ENCODE results near the gene AGPAT2.
"Not testable (repeated sequence)": the region's sequence is repeated elsewhere in the genome, so short reads cannot be mapped to it uniquely, and the experiment has no call there.

AGPAT2 gene

DNA sequence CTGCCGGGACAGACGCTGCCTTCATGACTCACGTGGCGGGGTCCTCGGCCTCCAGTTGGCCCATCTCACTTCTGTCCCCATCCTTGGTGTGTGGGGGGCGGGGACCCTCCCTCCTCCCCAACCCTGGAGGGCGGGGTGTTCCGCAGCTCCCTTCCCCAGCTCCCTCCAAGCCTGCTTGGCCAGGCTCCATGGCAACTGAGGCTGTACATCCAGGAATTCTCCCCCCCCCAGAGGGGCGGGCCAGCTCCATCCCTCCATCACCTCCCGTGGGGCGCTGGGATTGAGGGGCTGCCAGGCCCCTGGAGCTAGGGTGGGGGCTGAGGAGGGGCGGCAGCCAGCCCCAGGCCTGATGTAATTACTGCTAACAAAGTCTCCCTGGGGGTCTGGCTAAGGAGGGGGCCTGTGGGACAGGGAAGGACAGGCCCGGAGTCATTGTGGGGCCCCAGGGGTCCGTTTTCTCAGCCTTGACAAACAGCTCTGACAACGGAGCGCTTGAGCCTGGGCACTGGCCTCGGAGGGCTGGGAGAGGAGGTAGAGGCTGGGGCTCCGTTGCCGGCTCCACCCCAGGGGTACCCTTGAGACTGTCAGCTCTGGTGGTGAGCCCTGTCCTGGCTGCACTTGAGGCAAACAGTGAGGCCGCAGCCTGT, 33.1 kb upstream of the AGPAT2 start:
- DNase-seq = no peak

DNA sequence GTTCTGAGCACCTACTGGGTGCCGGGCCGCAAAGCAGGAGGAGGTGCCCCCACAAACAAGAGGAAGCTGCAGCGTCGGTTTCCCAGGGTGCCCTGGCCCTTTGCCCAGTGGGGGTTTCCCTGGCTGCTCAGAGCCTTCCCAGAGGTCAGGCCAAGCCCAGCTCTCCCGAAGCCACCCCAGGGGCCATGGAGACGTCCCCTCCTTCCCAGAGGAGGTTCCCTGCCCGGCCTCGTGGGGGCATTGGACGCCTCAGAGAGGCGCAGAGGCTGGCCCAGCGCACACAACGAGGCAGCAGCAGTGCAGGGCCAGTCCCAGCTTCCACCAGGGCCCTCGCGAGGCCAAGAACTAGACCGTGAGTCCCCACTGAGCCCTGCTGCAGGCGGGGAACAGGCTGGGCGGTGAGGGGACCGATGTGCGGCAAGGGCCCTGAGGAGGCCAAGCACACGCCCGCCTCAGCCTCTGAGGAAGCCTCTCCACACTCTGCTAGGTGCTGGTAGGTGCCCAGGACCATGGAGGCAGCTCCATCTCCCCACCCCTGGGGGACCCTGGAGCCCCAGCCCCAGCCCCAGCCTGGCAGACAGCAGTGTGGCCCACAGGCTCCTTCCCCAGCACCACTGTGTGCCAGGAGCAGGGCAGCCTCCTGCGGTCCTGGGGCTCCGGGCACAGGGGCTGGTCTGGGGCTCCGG, 32.1 kb upstream of the AGPAT2 start:
- DNase-seq = no peak

DNA sequence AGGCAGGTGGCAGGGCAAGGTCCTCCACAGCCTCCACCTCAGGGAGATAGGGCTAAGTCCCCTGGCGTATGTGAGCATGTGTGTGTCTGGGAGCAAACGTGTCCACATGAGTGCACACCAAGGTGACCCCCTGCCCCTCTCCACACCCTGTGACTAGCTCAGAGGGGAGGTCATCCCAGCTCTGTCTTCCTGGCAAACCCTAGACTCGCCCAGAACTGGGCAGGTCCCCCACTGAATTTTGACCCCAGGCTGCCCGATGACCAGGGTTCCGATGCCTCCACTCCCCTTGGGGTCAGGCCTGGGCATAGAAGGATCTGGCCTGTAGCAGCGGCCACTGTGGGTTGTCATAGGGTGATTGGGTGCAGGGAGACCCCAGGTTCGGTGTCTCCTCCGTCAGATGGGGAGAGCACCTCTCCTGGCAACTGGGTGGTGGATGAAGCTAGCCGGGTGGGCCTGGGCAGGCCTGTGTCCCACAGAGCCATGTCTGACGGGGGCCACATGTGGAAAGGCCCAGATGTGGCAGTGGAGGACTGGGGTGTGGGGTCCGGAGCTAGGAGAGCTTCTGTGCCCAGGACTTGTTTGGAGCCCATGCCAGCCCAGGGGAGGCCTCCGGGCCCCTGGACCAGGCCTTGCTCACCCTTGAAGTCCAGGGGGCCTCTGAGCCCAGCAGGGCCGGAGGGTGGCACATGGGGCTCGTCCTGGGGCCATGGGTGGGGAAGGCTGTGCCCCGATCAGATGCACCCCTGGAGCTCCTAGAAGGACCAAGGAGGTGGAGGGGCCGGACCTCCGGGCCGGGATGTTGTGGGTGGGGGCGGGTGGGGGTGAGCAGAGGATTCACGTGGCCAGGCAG, 31.3 kb upstream of the AGPAT2 start:
- no peak for DNase-seq

DNA sequence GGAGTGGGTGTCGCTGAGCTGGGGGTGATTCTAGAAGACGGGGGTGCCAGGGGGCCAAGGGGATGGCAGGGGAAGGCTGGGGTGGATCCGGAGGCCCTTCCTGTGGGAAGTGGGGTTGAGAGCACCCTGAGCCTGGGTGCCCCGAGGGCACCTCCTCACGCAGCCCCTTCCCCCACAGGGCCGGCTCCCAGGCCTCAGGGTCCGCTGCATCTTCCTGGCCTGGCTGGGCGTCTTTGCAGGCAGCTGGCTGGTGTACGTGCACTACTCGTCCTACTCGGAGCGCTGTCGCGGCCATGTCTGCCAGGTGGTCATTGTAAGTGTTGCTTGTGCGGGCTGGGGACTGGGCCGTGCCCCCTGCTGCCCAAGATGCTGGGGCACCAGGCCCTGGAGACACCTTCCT, 30.1 kb upstream of the AGPAT2 start:
- DNase-seq = no peak

DNA sequence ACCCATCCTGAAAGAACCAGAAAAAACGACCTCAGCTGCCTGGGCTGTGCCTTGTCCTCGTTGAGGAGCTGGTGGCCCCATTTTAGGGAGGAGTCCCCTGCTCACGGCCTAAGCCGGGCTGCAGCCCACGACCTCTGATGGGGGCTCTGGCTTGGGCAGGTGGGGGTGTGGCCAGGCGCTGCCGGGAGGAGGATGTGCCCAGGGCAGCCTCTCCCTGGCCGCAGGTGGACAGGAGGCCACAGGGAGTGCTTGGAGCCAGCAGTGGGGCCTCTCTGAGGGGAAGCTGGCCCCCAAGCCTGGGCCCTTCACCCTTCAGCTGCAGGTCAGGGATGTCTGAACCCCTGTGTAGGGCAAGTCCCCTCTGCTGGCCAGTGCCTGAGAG, 27.6 kb upstream of the AGPAT2 start:
- DNase-seq = no peak

DNA sequence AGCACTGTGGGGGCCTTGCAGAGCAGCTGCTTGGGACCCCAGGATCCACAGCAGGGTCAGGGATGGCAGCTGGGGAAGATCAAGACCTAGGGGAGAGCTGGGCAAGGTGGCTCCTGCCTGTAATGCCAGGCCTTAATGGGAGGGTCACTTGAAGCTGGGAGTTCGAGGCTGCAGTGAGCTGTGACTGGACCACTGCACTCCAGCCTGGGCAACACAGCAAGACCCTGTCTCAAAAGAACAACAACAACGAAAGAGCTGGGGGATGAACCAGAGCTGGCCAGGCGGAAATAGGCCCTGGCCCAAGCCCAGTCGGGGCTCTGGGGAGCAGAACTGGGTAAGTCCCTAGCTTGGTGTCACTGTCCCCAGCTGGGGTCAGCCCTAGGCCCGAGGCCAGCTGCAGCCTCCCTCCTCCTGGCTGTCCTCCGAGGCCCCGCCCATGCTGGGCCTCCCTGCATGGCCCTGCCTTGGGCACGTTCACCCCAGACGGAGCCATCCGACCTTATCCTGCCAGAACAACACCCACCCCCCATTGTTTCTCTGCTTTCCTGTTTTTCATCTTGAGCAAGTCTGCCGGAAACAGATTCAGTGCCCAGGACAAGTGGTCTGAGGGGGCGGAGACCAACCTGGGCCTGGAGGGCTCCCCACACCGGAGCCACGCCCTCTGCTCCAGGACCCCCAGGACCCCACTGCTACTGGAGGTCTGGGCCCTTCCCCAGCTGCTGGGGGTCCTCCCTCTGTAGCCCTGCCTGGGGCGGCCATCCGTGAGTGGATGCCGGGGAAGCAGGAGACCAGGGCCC, 27.0 kb upstream of the AGPAT2 start:
- DNase-seq = no peak

DNA sequence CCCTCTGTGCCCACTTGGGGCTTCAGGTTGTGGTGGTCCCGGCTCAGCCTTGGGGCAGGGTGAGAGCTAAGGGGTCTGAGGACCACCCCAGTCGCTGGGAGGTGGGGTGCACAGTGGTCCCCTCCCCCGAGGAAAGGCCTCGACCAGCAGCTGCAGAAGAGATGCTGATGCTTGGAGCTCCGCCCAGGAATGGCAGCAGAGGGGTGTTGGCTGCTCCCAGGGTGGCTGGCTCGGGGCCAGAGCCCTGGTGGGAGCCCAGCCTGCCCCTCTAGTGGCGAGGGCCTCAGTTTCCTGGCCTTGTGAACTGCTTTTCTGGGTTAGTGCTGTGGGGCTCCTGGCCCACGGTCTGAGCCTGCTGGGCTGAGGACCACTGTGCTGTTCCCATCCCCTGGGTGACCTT, 26.3 kb upstream of the AGPAT2 start:
- no peak for DNase-seq

DNA sequence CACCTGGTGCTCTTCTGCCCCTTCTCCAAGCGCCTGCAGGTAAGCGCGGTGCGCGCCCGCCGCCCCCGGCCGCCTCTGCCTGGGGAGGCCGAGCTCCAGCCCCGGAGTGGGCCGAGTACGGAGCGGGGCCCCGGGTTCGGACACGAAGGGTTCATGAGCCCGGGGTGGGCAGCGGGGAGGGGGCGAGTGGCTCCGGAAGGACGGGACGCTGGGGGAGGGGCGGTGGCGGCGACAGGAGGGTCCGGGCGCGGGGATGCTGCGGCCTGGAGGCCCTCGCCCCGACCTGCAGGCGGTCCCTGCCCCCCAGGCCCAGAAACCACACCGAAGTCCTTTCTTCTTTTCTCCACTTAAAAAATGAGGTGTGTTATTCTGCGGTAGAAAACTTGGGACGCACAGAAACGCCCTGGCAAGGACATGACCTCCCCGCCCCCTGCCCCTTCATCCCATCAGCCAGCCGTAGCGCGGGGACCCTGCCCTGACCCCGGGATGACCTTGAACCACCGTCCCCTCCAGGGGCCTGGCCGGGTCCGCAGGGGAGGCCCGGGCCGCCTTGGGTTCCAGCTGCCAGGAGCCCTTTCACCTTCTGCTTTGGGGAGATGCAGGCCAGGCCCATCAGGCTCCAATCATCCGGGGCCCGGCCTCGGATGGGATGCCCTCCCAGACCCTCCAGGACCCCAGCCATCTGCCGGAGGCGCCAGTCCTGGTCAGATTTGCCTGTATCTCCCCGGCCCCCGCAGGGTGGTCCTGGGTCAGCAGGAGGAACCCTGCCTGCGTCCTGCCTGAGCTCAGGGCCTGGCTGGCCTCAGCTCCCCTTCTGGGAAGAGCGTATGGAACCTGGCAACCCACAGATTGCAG, 25.7 kb upstream of the AGPAT2 start:
- no peak for DNase-seq

DNA sequence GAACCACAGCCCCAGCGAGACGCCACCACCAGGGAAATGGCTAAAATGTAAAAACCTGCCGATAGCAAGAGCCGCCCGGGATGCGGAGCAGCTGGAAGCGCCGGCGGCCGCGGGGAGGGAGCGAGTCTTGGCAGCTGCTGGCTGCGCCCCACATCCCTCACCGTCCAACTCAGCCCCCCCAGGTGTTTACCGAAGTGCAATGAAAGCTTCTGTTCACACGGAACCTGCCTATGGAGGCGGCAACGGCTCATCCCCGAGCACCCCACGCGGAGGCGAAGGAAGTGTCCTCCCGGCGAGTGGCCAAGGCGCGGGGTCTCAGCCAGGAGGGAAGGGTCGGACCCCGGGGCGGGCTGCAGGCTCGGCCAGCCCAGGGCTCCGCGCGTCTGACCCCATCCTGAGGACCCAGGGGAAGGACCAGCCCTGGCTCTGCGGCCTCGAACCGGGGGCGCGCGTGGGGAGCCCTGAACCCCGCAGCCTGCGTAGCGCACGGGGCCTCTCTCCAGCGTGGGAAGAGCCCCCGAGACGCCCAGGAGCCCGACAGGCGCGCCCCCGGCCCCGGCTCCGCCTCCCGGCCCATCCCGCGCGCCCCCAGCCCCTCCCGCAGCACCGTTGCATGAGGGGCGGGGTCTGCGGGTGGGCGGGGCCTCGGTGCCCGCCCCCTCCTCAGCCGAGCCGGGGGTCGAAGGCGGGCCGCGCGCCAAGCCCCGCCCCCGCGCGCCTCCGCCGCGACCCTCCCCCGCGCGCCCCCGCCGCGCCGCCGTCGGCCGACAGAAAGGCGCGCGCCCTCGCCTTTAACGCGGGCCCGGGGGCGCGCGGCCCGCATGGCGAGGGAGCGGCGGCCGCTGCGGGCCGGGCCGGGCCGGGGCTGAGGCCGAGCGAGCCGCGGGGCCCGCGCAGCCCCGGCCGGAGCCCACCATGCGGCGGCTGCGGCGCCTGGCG, 24.8 kb upstream of the AGPAT2 start, which contains the start of gene DIPK1B:
DIPK1B (plus strand) TSS at position 822 of the 939 bp plus-strand sequence; CDS start at position 916, 94 bp downstream.
- no peak for DNase-seq

DNA sequence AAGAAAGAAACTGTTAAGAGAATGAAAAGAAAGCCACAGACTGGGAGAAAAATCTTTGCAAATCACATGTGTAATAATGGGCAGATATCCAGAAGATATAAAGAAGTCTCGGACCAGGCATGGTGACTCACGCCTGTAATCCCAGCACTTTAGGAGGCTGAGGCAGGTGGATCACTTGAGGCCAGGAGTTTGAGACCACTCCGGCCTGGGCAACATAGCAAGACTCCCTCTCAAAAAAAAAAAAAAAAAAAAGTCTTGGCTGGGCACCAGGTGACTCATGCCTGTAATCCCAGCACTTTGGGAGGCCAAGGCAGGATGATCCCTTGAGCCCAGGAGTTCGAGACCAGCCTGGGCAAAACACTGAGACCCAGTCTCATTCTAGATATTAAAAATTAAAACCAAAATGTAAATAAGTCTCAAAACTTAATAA, 24.0 kb upstream of the AGPAT2 start:
- not testable (repeated sequence) for DNase-seq

DNA sequence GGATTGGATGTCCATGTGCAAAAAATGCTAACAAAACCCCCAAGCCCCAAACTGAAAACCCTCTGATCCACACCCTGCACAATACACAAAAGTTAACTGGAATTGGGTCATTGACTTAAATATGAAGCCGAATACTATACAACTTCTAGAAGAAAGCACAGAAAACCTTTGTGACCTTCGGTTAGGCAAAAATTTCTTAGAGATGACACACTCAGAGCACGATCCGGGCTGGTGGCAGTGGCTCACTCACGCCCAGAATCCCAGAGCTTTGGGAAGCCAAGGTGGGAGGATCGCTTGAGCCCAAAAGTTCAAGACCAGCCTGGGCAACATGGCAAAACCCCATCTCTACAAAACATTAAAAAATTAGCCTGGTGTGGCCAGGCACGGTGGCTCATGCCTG, 23.3 kb upstream of the AGPAT2 start:
- no peak for DNase-seq

DNA sequence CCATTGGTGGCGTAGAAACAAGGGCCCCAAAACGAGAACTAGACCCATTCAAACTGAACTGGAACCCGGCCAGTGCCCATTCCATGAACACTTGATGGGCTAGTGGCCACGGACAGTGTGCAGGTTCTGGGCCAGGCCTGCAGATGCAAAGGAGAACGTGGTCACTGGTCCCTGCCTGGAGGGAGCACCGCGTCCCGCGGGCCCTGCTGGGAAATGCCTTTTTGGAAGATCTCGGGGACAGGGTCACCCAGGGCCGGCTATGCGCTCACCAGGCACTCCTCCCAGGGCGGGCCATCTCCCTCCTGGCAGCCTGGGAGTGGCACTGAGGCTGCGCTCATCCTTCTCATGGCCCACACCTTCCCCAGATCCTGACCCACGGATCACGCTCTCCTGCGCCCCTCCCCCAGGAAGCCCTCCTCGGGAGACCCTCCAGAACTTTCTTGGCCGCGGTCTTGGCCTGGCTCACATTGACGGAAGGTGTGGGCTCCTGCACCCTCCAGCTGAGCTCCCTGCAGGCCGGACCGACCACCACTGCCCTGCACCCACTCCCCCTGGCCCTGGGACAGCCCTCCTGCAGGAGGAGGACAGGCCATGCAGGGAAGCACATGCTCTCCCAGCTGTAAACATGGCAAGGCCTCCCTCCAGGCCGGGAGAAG, 22.3 kb upstream of the AGPAT2 start:
- no peak for DNase-seq

DNA sequence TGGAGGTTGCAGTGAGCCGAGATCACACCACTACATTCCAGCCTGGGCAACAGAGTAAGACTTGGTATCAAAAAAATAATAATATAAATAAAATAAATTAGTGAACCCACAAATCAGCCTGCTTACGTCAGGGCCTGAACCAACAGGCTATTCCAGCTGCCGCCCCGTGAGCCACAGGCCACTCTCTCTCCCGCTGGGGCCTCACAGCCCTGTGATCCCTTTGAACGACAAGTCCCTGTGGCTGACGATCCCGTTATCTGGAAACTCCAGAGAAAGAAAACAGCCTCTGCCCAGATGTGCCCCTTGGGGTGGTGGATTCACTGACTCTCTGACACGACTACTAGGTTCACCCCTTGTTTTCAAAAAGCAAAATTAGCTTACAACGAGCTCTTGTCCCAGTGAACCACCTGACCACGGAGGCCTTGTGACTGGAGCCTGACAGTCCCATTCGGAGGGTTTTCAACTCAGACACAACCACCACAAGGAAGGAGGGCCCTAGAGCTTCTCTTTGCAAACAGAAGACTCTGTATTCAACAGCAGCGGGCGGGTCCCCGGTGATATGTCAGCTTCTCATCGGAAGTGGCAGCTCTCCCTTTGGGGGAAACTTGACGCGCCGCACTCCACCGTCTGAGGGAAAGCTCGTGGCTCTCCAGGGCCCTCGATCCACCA, 20.7 kb upstream of the AGPAT2 start:
- no peak for DNase-seq

DNA sequence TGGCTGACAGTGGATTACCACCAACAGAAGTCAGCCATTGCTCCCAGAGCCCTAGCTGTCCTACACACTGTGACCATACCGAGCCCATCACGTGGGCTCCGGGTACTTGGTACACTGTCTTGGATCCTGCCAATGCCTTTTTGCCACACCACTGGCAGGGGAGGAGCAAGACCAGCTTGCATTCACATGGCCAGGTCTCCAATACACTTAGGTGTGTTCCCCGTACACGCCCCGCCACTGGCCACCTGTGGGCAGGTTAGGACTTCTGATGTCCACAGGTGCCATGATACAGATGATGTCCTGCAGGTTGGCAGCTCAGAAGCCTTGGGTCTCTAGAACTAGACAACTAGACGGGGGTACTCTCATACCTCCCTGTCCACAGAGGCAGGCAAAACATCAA, 19.8 kb upstream of the AGPAT2 start:
- DNase-seq = no peak

DNA sequence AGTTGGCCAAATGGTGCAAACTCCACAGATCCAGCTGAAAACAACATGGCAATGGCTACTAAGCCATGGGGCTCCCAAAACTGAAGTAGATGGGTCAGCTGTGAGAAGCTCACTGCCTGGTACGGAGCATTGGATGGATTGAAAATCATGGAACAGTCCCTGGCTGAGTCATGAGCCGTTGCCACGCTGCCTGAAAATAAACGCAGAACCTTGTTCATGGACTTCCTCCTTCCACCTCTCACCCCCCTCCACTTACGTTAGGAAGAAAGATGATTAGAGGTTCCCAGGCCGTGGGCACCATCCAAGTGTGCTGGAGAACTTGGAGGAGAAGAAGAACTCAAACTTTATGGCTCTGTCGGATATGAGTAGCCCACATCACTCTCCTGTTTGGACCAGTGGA, 18.3 kb upstream of the AGPAT2 start:
- no peak for DNase-seq

DNA sequence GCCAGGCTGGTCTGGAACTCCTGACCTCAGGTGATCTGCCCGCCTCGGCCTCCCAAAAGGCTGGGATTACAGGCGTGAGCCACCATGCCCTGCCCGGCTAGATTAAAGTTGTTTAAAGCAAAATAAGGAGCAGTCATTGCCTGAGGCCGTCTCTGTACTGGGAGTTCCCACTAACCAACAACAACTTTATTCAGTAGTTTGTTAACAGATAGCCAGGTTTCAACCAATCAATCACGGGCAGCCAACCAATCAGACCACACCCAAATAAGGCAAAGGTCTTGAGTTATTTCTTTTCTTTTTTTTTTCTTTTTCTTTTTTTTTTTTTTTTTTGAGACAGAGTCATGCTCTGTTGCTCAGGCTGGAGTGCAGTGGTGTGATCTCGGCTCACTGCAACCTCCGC, 17.5 kb upstream of the AGPAT2 start:
- not testable (repeated sequence) for DNase-seq

DNA sequence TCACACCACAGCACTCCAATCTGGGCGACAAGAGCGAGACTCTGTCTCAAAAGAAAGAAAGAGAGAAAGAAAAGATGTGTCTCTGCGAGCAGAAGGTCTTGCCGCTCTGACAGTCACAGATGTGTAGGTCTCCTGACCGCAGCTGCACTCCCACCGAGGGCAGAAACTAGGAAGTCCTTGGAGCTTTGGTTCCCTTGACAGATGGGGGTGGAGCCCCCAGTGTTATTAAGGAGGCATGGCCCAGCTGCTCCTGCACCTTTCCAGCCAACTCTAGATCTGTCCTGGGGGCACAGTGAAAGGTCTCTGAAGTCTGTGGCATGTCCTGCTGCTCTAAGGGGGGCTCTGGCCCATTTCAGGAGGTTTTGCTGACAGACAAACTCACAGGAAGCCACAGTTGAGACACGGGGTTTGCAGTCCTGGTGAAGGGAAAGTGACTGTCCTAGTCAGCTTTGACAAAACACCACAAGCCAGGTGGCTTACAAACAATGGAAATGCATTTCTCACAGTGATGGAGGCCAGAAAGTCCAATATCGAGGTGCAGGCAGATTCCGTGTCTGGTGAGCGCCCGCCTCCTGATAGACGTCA, 16.1 kb upstream of the AGPAT2 start:
- no peak for DNase-seq

DNA sequence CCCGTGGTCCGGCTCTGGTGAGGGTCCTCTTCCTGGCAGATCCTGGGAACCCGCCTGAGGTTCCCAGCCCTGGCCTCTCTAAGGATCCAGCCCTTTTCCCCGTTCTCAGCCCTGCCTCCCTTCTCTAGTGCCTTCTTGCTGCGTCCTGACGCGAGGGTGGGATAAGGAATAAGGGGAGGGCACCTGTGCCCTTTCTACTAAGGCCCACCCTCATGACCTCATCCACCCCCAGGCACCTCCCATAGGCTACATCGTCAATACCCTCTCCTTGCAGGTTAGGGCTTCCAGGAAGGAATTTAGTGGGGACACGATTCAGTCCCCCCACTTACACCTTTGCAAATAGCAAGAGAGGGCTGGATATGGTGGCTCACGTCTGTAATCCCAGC, 14.4 kb upstream of the AGPAT2 start:
- no peak for DNase-seq

DNA sequence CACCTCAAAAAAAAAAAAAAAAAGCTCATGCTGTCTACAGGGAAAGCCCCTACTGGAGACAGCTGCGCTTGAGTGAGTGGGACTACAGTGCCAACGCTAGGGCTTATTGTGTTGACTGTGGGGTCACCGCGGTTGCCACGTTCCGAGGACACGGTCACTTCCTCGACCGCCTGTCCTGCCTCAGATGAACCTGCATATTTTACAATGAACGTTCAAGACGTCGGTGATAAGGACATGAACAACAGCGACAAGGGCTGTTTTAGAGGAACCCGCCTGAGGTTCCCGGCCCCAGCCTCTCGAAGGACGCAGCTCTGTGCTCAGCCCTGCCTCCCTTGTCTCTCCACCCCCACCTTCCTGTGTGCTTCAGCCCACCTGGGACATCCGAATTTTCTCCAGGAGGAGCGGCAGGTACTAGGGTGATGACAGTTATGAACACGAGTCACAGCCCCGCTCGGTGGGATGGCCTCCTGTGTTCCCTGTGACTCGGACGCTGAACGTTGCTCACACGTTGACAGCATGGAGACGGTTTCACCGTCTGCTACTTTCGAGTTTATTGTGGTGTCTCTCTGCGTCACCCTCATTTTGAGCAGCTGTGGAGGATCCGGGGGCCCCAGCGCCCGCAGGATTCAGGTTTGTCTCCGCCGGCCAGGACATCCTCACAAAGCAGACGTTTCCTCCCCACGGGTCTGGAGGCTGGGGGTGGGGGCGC, 13.9 kb upstream of the AGPAT2 start:
- DNase-seq = peak in 2 of 4 experiments; percentile 35 to 58
